MCF 10A (cell line): ENCODE results near the gene TYW1. TPM values are rescaled to one million over a fixed set of nuclear protein-coding genes. Genes with fewer than 3 reads are reported as not detected.
"Not testable (repeated sequence)": the region's sequence is repeated elsewhere in the genome, so short reads cannot be mapped to it uniquely, and the experiment has no call there.

Experiments
- BruUV-seq: library from RNA; stranded (reverse); fragments of 400-500 nt; replicated peaks from 2 replicates; lab custom pipeline; 2021; lab: Mats Ljungman, UMichigan
- CTCF ChIA-PET: fragments of 300-600 bp; sonication (Branson Sonifier 250); formaldehyde crosslinking; extraction: SDS; loops from one replicate; lab custom pipeline; 2021; ENCODE audit warnings: antibody characterized with exemption, inconsistent platforms; lab: Yijun Ruan, JAX
- POLR2A ChIA-PET: fragments of 300-600, 350-650 bp; sonication (Branson Sonifier 250); formaldehyde crosslinking; extraction: SDS; loops from one replicate; lab custom pipeline; 2020; ENCODE audit warnings: antibody characterized with exemption, inconsistent platforms; lab: Yijun Ruan, JAX
- DNase-seq: peaks from one replicate; pipeline ENCODE4 v3.0.0-alpha.2; 2018; ENCODE audit not compliant: unreplicated experiment
- H3K27ac Mint-ChIP-seq: one replicate; pipeline ENCODE4 v1.8.0; 2022; ENCODE audit warnings: mild to moderate bottlenecking, low read depth, mixed read lengths; ENCODE audit not compliant: unreplicated experiment
- H3K27me3 Mint-ChIP-seq: one replicate; pipeline ENCODE4 v1.8.0; 2022; ENCODE audit warnings: mixed read lengths; ENCODE audit not compliant: insufficient read depth, unreplicated experiment
- H3K36me3 Mint-ChIP-seq: one replicate; pipeline ENCODE4 v1.8.0; 2022; ENCODE audit warnings: mild to moderate bottlenecking, moderate library complexity, mixed read lengths; ENCODE audit not compliant: insufficient read depth, unreplicated experiment
- H3K4me1 Mint-ChIP-seq: one replicate; pipeline ENCODE4 v1.8.0; 2022; ENCODE audit warnings: mixed read lengths; ENCODE audit not compliant: insufficient read depth, unreplicated experiment
- H3K4me3 Mint-ChIP-seq: one replicate; pipeline ENCODE4 v1.8.0; 2022; ENCODE audit warnings: mild to moderate bottlenecking, moderate library complexity, mixed read lengths; ENCODE audit not compliant: unreplicated experiment
- H3K9me3 Mint-ChIP-seq: one replicate; pipeline ENCODE4 v1.8.0; 2022; ENCODE audit warnings: mixed read lengths; ENCODE audit not compliant: unreplicated experiment
- intact Hi-C: fragments of 100-400 bp; cut with micrococcal nuclease; formaldehyde crosslinking; loops from 2 replicates; pipeline ENCODE4 v1.14.1; 2022
- total RNA-seq: library from RNA; stranded (reverse); gene quantifications from 2 replicates; pipeline ENCODE4 v1.2.3, GENCODE V29; 2022
- TF ChIP-seq, protein P1 (sequence below): fragments of 200-600 bp; IDR thresholded peaks from one replicate; pipeline ENCODE4 v1.8.0; 2022; ENCODE audit warnings: antibody characterized with exemption, mild to moderate bottlenecking; ENCODE audit not compliant: unreplicated experiment

The TYW1 gene
- total RNA-seq, 1 experiment from 2014 or later = 19.2 TPM

DNA sequence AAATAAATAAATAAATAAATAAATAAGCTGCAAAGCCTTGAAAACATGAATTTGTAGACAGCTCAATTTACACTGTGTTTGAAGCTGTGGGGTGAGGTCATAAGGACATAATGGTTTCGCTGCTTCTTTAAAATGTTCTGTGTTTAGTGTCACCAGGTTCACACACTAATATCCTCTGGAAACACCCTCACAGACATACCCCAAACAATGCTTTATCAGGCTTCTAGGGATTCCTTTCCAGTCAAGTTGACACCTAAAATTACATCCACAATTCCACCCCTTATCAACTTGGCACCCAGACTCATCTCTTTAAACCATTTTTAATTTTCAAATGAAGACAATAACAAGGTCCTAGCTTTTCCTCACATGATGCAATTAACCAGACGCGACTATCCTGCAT, 7.1 kb upstream of the TYW1 start:
- H3K27ac Mint-ChIP-seq, BruUV-seq, H3K27me3 Mint-ChIP-seq, H3K4me1 Mint-ChIP-seq, DNase-seq, intact Hi-C loops, H3K4me3 Mint-ChIP-seq, POLR2A ChIA-PET, CTCF ChIA-PET, H3K9me3 Mint-ChIP-seq: not testable (repeated sequence)
- H3K36me3 Mint-ChIP-seq = peaks cover 85% of the 10 kb centered on the region

- H3K4me3 Mint-ChIP-seq = peak overlapping the region; percentile 97
- DNase-seq, H3K4me1 Mint-ChIP-seq, H3K27me3 Mint-ChIP-seq, H3K9me3 Mint-ChIP-seq, BruUV-seq: not testable (repeated sequence)
- intact Hi-C loops = loop anchor here (2.0 to 10.0 kb wide), 2 partner anchors 41 to 149 kb away; no protein-coding TSS in a partner anchor
- peak overlapping the region; percentile 100 for H3K27ac Mint-ChIP-seq
- CTCF ChIA-PET = interaction anchor here (0.6 to 1.1 kb wide), 2 partner anchors 36 to 250 kb away, joined by 3 to 4 read pairs; no protein-coding TSS in a partner anchor
- POLR2A ChIA-PET = interaction anchor here (0.9 to 4.3 kb wide), 2 partner anchors 51 to 149 kb away, joined by 3 to 45 read pairs; no protein-coding TSS in a partner anchor
- peaks cover 70% of the 10 kb centered on the region for H3K36me3 Mint-ChIP-seq
Observed at GRCh38 chr7:66994051-66994450, 2.6 kb upstream of the TYW1 start.

GRCh38 chr7:66994691-66995049, 2.0 kb upstream of the TYW1 start:
- not testable (repeated sequence) for H3K27me3 Mint-ChIP-seq, H3K4me1 Mint-ChIP-seq, H3K9me3 Mint-ChIP-seq
- TSS peak; percentile 51 for BruUV-seq
- peak overlapping the region; percentile 97 for H3K4me3 Mint-ChIP-seq
- CTCF ChIA-PET = interaction anchor here (0.6 to 1.1 kb wide), 2 partner anchors 36 to 1761 kb away, joined by 3 to 4 read pairs; no protein-coding TSS in a partner anchor
- intact Hi-C loops = loop anchor here (2.0 to 10.0 kb wide), 3 partner anchors 42 to 312 kb away; no protein-coding TSS in a partner anchor
- peak; percentile 61 for DNase-seq
- peak overlapping the region; percentile 100 for H3K27ac Mint-ChIP-seq
- POLR2A ChIA-PET = interaction anchor here (0.6 to 4.3 kb wide), 9 partner anchors 8 to 385 kb away, joined by 3 to 45 read pairs (median 10); partner anchors contain the start of genes RABGEF1 and TMEM248
- peaks cover 70% of the 10 kb centered on the region for H3K36me3 Mint-ChIP-seq
- TF ChIP-seq, protein P1, sequence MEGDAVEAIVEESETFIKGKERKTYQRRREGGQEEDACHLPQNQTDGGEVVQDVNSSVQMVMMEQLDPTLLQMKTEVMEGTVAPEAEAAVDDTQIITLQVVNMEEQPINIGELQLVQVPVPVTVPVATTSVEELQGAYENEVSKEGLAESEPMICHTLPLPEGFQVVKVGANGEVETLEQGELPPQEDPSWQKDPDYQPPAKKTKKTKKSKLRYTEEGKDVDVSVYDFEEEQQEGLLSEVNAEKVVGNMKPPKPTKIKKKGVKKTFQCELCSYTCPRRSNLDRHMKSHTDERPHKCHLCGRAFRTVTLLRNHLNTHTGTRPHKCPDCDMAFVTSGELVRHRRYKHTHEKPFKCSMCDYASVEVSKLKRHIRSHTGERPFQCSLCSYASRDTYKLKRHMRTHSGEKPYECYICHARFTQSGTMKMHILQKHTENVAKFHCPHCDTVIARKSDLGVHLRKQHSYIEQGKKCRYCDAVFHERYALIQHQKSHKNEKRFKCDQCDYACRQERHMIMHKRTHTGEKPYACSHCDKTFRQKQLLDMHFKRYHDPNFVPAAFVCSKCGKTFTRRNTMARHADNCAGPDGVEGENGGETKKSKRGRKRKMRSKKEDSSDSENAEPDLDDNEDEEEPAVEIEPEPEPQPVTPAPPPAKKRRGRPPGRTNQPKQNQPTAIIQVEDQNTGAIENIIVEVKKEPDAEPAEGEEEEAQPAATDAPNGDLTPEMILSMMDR = peak; percentile 29

DNA sequence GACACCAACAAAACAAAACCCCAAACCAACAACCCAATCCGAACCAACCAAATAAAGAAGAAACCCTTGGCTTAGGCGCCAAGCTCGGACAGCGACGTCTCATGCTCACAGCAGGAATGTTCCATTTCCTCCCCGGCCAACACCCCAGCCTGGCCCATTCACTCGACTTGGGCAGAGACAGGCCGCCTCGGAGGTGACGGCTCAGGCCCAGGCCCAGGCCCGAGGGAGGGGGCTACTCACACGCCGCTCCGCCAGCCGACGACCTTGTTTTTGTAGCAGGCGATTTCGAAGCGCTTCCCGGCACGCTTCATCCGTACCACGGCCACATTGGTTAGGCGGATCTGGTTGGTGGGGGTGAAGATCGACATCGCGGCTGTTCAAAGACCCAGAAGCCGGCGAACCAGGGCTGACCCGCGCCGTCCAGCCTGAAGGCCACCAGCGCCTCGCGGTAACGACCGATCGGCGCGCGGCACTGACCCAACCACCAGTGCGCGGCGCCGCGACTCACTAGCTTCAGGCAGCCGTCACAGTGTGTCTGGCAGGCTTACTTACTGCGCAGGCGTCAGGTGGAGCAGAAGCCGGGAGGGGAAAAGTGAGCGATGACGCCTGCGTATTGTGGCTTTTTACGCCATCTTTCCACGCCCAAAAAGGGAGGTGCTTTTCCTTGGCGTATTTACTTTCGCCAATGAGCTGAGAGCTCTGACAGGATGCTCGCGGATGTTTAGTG, 1.4 kb upstream of the TYW1 start, which contains the start of gene SBDS:
TSS of gene SBDS (minus strand) at position 537 of the 727 bp plus-strand sequence. CDS start at position 368, 169 bp downstream.
- intact Hi-C loops = loop anchor here (2.0 to 10.0 kb wide), 3 partner anchors 42 to 313 kb away; no protein-coding TSS in a partner anchor
- CTCF ChIA-PET = interaction anchor here (0.6 to 1.1 kb wide), 4 partner anchors 37 to 1761 kb away, joined by 3 to 4 read pairs (median 4); no protein-coding TSS in a partner anchor
- H3K36me3 Mint-ChIP-seq = peaks cover 70% of the 10 kb centered on the region

DNA sequence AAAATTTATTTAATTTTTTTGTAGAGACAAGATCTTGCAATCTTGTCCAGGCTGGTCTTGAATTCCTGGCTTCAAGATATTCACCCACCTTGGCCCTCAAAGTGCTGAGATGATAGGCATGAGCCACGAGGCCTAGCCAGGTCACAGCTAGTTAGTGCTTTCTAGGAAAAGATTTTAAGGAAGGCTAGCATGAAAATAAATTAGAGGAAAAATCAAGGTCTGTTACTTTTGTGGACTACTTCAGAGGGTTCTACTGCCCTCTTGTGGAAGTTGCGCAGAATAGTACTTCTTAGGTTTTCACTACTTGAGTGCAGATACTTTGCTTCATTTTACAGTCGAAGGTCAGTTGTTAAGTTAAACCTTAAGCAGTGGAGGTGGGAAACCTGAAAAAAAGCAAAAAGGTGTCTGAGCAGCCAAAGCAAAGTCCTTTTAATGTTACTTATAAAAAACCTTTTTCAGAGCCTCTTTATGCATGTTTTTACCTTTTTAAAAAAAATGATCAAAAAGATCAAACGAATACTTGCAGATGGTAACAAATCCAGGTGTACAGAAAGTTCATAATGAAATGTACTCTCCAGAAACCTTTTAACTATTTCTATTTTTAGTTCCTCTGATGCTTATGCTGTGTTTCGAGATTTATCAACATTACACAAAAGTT, 4.1 kb downstream of the TYW1 start:
- H3K4me3 Mint-ChIP-seq, intact Hi-C loops: not testable (repeated sequence)
- CTCF ChIA-PET = interaction anchor here (0.6 to 0.7 kb wide), 2 partner anchors 15 to 444 kb away, joined by 3 read pairs; no protein-coding TSS in a partner anchor

More for the DNA sequence above, 1.4 kb upstream of the TYW1 start, which contains the start of gene SBDS:
- not testable (repeated sequence) for H3K4me1 Mint-ChIP-seq, H3K9me3 Mint-ChIP-seq, H3K27me3 Mint-ChIP-seq
- DNase-seq = peak; percentile 99
- Mint-ChIP-seq H3K27ac (peak within 1 kb of the TSS; percentile 100), H3K4me3 (peak within 1 kb of the TSS; percentile 97)
- POLR2A ChIA-PET = interaction anchor here (0.6 to 4.3 kb wide), 17 partner anchors 9 to 945 kb away, joined by 3 to 45 read pairs (median 4); partner anchors contain the start of genes CRCP, KCTD7, RABGEF1 and TMEM248
- TSS peak; percentile 55 for BruUV-seq

GRCh38 chr7:67004145-67004544, 7.5 kb downstream of the TYW1 start:
- DNase-seq, H3K4me1 Mint-ChIP-seq, intact Hi-C loops, BruUV-seq, POLR2A ChIA-PET, H3K9me3 Mint-ChIP-seq, H3K27me3 Mint-ChIP-seq, H3K4me3 Mint-ChIP-seq, CTCF ChIA-PET, H3K27ac Mint-ChIP-seq: not testable (repeated sequence)
- H3K36me3 Mint-ChIP-seq = peaks cover 79% of the 10 kb centered on the region

More for the DNA sequence above, 4.1 kb downstream of the TYW1 start:
- H3K27ac Mint-ChIP-seq, H3K27me3 Mint-ChIP-seq, H3K4me1 Mint-ChIP-seq, H3K9me3 Mint-ChIP-seq, POLR2A ChIA-PET, BruUV-seq: not testable (repeated sequence)
- peak; percentile 33 for DNase-seq
- TF ChIP-seq, protein P1 = peak; percentile 24
- peaks cover 53% of the 10 kb centered on the region for H3K36me3 Mint-ChIP-seq
